HG02588 (cell line): ENCODE results near the gene UGT1A10.

Experiments used
- ATAC-seq: cut with Tn5 transposase; IDR thresholded peaks from one replicate; pipeline ENCODE4 v1.9.1; 2021; ENCODE audit warnings: mild to moderate bottlenecking, moderate library complexity; ENCODE audit not compliant: unreplicated experiment

Gene UGT1A10

GRCh38 chr2:233768076-233768475 is 131.8 kb downstream of the UGT1A10 start:
- ATAC-seq: no peak

- no peak for ATAC-seq
Observed at GRCh38 chr2:233769260-233769659, 133.0 kb downstream of the UGT1A10 start.

GRCh38 chr2:233772153-233772552 is 135.9 kb downstream of the UGT1A10 start:
- no peak for ATAC-seq

- no peak for ATAC-seq
Observed at GRCh38 chr2:233772583-233772982, 136.3 kb downstream of the UGT1A10 start.

GRCh38 chr2:233773854-233774253 is 137.6 kb downstream of the UGT1A10 start:
- no peak for ATAC-seq

- ATAC-seq: no peak
Observed at GRCh38 chr2:233775414-233775813, 139.2 kb downstream of the UGT1A10 start.

- no peak for ATAC-seq
Observed at GRCh38 chr2:233778030-233778429, 141.8 kb downstream of the UGT1A10 start, which contains the start of gene MROH2A. MROH2A (plus strand) TSS chr2:233778330; CDS start chr2:233779359, 1,029 bp downstream.

- no peak for ATAC-seq
Observed at GRCh38 chr2:233779722-233780121, 143.5 kb downstream of the UGT1A10 start.

- ATAC-seq: no peak
Observed at GRCh38 chr2:233780771-233781170, 144.5 kb downstream of the UGT1A10 start.

- ATAC-seq: no peak
Observed at GRCh38 chr2:233789554-233789953, 153.3 kb downstream of the UGT1A10 start.

- no peak for ATAC-seq
Observed at GRCh38 chr2:233791151-233791882, 155.1 kb downstream of the UGT1A10 start.

GRCh38 chr2:233791883-233792329 is 155.7 kb downstream of the UGT1A10 start:
- ATAC-seq: no peak

GRCh38 chr2:233792720-233793119 is 156.5 kb downstream of the UGT1A10 start:
- no peak for ATAC-seq

GRCh38 chr2:233793465-233794127 is 157.3 kb downstream of the UGT1A10 start:
- no peak for ATAC-seq

GRCh38 chr2:233794128-233794658 is 157.9 kb downstream of the UGT1A10 start:
- ATAC-seq: no peak

- no peak for ATAC-seq
Observed at GRCh38 chr2:233795735-233796171, 159.5 kb downstream of the UGT1A10 start.

- no peak for ATAC-seq
Observed at GRCh38 chr2:233796254-233796653, 160.0 kb downstream of the UGT1A10 start.

- no peak for ATAC-seq
Observed at GRCh38 chr2:233798335-233799086, 162.3 kb downstream of the UGT1A10 start.

GRCh38 chr2:233799087-233799665 is 162.9 kb downstream of the UGT1A10 start:
- ATAC-seq: no peak

GRCh38 chr2:233799716-233800115 is 163.5 kb downstream of the UGT1A10 start:
- no peak for ATAC-seq

GRCh38 chr2:233800208-233800607 is 164.0 kb downstream of the UGT1A10 start:
- no peak for ATAC-seq
